Sigmoid colon (tissue), 3 donors: ENCODE results near the gene FEV.

Experiments
- CTCF ChIP-seq, 4 experiments: fragments of 450-650 bp in 3 of 4; fragments of 200-600 bp in 1 of 4; IDR thresholded peaks; one replicate each; pipeline ENCODE4 v1.5.1; 2016 to 2019; ENCODE audit warnings: antibody characterized with exemption in 4 of 4, mild to moderate bottlenecking in 3 of 4, moderate library complexity in 2 of 4
- POLR2A ChIP-seq, 2 donors: fragments of 450-650 bp; IDR thresholded peaks; one replicate each; pipeline ENCODE4 v1.6.1; 2016; ENCODE audit warnings: antibody characterized with exemption in 2 of 2, mild to moderate bottlenecking in 2 of 2, moderate library complexity in 2 of 2

GRCh38 chr2:218993345-218994315 lies 8.6 kb upstream of the FEV start, which contains the start of gene CRYBA2:
- TF ChIP-seq CTCF (IDR thresholded peaks at IDR 0.05) (no peak), POLR2A (IDR thresholded peaks at IDR 0.05) (no peak)
